Progenitor cell of endocrine pancreas (in vitro differentiated cells): ENCODE results near the gene TRIM50. TPM values are rescaled to one million over a fixed set of nuclear protein-coding genes. Genes with fewer than 3 reads are reported as not detected.
A peak's percentile ranks its signal among the peaks of the same experiment; 100 is the strongest.

Experiments used
- DNase-seq: peaks from one replicate; pipeline ENCODE4 v3.0.0; 2021; ENCODE audit warnings: low spot score; ENCODE audit not compliant: unreplicated experiment
- H3K27ac Mint-ChIP-seq: 2 replicates; pipeline ENCODE4 v1.8.0; 2021; ENCODE audit warnings: mild to moderate bottlenecking, moderate library complexity, mixed read lengths
- H3K27me3 Mint-ChIP-seq: 2 replicates; pipeline ENCODE4 v1.8.0; 2021; ENCODE audit warnings: mixed read lengths
- H3K36me3 Mint-ChIP-seq: 2 replicates; pipeline ENCODE4 v1.8.0; 2022; ENCODE audit warnings: mixed read lengths; ENCODE audit not compliant: insufficient read depth
- H3K4me1 Mint-ChIP-seq: 2 replicates; pipeline ENCODE4 v1.8.0; 2021; ENCODE audit warnings: low read depth, mixed read lengths
- H3K4me3 Mint-ChIP-seq: 2 replicates; pipeline ENCODE4 v1.8.0; 2021; ENCODE audit warnings: low read depth, mild to moderate bottlenecking, moderate library complexity, mixed read lengths
- H3K9me3 Mint-ChIP-seq: 2 replicates; pipeline ENCODE4 v1.8.0; 2021; ENCODE audit warnings: low read depth, mixed read lengths
- total RNA-seq: library from RNA; stranded (reverse); gene quantifications from 2 replicates; pipeline ENCODE4 v1.2.1, GENCODE V29; 2021
- TF ChIP-seq, protein P1 (sequence below): fragments of 200-600 bp; sonication (generic); IDR thresholded peaks from one replicate; pipeline ENCODE4 v1.5.0; 2021; ENCODE audit warnings: antibody characterized with exemption, mild to moderate bottlenecking; ENCODE audit not compliant: unreplicated experiment

TRIM50 gene
- total RNA-seq, 1 donor from 2014 or later, result 10.9 TPM

DNA sequence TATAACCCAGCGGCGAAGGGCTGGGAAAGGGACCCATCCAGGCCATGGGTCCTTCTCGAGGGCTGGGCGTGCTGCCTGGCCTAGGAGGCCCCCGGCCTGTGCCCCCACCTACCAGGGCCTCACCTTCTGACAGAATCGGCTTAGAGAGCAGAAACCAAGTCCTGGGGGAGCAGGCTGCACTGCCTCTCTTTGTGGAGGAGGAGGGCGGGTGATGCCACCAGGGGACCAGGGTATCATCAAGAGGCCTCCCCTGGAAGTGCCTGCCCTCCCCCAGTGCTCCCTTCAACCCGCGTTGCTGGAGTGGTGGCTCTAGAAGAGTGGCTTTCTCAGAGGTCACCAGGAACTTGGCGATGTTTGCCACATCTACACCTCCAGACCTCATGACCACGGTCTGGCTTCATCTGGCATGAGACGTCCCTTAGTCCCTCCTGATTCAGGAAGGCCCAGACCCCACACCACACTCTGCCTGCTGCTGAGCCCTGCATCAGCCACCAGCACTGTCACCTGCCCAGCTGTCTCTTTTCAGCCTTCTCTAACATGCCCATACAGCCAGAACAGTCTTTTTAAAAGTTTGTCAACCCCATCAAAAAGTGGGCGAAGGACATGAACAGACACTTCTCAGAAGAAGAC lies 32.0 kb upstream of the TRIM50 start:
- Mint-ChIP-seq H3K27me3 (peaks cover 3% of the 10 kb centered on the region), H3K4me1 (peaks cover 15% of the 10 kb centered on the region), H3K36me3 (no peaks in the 10 kb centered on the region), H3K9me3 (peaks cover 3% of the 10 kb centered on the region), H3K27ac (no peak overlapping the region), H3K4me3 (no peak overlapping the region)
- TF ChIP-seq, protein P1, sequence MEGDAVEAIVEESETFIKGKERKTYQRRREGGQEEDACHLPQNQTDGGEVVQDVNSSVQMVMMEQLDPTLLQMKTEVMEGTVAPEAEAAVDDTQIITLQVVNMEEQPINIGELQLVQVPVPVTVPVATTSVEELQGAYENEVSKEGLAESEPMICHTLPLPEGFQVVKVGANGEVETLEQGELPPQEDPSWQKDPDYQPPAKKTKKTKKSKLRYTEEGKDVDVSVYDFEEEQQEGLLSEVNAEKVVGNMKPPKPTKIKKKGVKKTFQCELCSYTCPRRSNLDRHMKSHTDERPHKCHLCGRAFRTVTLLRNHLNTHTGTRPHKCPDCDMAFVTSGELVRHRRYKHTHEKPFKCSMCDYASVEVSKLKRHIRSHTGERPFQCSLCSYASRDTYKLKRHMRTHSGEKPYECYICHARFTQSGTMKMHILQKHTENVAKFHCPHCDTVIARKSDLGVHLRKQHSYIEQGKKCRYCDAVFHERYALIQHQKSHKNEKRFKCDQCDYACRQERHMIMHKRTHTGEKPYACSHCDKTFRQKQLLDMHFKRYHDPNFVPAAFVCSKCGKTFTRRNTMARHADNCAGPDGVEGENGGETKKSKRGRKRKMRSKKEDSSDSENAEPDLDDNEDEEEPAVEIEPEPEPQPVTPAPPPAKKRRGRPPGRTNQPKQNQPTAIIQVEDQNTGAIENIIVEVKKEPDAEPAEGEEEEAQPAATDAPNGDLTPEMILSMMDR, result no peak
- DNase-seq, result no peak

DNA sequence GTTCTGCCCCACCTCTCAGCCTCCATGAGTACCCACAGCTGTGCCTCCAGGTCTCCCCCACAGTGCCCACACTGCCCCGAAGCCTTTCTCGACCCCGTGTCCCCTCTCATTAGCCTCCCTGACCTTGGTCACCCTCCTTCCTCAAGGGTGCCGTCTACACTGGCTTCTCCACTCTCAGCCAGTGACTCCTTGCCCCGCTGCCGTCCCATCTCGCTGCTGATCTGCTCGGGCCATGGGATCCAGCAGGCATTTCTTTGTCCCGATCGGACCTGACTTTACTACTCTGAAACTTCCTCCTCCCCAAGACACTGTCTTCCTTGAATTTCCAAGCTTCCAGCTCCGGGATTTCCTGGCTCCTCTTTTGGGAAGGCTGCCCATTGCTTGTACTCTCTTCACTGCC lies 31.4 kb upstream of the TRIM50 start:
- TF ChIP-seq, protein P1, result no peak
- no peak for DNase-seq
- H3K27me3 Mint-ChIP-seq, result peaks cover 3% of the 10 kb centered on the region
- H3K27ac Mint-ChIP-seq, result peak overlapping the region; percentile 77
- H3K4me3 Mint-ChIP-seq, result no peak overlapping the region
- peaks cover 3% of the 10 kb centered on the region for H3K9me3 Mint-ChIP-seq
- H3K36me3 Mint-ChIP-seq, result no peaks in the 10 kb centered on the region
- peaks cover 15% of the 10 kb centered on the region for H3K4me1 Mint-ChIP-seq

DNA sequence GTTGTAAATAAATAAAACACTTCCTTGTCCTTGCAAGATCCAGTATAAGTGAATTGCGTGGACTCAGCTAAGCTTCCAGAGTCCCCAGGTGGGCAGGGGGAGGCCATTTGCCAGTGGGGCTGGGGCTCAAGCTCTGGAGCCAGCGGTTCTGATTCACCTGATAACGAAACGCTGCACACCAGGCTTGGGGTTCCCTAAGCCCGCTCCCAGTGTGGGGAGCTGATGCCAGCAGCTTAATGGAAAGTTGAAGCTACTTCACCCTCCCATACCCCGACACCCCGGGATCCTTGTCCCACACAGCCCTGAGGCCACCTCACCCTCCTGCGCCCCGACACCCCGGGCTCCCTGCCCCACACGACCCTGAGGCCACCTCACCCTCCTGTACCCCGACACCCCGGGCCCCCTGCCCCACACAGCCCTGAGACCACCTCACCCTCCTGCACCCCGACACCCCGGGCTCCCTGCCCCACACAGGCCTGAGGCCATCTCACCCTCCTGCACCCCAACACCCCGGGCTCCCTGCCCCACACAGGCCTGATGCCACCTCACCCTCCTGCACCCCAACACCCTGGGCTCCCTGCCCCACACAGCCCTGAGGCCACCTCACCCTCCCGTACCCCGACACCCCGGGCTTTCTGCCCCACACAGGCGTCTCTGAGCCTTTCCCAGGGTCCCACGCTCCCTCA lies 30.9 kb upstream of the TRIM50 start:
- no peak for DNase-seq
- TF ChIP-seq, protein P1, result no peak
- Mint-ChIP-seq H3K4me1 (peaks cover 15% of the 10 kb centered on the region), H3K36me3 (no peaks in the 10 kb centered on the region), H3K4me3 (peak overlapping the region; percentile 51), H3K27ac (peak overlapping the region; percentile 90), H3K27me3 (peaks cover 3% of the 10 kb centered on the region), H3K9me3 (peaks cover 3% of the 10 kb centered on the region)

DNA sequence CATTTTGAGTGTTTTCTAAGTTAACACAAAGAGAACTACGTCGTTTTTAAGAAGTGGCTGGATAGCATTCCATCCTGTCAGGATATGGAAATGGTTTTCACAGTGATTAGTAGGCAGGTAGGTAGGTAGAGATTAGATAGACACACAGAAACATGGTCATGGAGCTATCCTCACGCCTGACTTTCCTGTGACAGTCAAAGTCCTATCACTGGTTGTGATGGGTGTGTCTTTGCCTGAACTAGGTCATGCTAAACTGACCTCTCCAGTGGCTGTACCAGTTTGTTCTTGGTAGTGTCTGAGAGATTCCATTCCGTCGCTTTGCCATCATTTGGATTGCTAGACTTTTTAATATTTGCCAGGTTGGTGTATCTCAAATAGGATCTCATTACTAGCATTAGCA lies 28.3 kb upstream of the TRIM50 start:
- Mint-ChIP-seq H3K4me3 (no peak overlapping the region), H3K27ac (no peak overlapping the region), H3K9me3 (peaks cover 6% of the 10 kb centered on the region), H3K4me1 (peaks cover 15% of the 10 kb centered on the region), H3K27me3 (no peaks in the 10 kb centered on the region), H3K36me3 (no peaks in the 10 kb centered on the region)
- DNase-seq, result no peak
- TF ChIP-seq, protein P1, result no peak

DNA sequence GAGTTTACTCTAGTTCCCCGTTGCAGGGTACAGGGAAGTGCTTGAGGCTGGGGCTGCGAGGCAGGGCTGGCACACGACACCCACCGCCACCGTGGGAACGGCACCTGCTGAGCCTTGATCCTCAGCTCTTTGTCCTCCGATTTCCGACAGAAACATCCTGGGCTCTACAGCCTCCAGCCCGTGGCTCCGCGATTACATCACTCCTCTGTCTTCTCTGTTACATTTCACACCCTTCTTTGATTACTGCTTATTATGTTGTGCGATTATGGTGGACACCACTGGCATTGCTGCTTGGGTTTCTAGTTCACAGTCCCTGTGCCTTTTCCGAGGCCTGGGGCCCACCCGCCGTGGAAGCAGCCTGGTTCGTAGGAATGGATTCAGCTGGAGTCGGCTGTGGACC lies 26.9 kb upstream of the TRIM50 start:
- DNase-seq, result no peak
- no peaks in the 10 kb centered on the region for H3K27me3 Mint-ChIP-seq
- no peak overlapping the region for H3K27ac Mint-ChIP-seq
- H3K9me3 Mint-ChIP-seq, result peaks cover 3% of the 10 kb centered on the region
- TF ChIP-seq, protein P1, result no peak
- H3K36me3 Mint-ChIP-seq, result no peaks in the 10 kb centered on the region
- peaks cover 15% of the 10 kb centered on the region for H3K4me1 Mint-ChIP-seq
- H3K4me3 Mint-ChIP-seq, result no peak overlapping the region
